ENCODE measurements around the gene CADM3. TPM values are rescaled to one million over a fixed set of nuclear protein-coding genes. Genes with fewer than 3 reads are reported as not detected.

The CADM3 gene
- polyA plus RNA-seq: 0.13 TPM

- H3K4me3 Mint-ChIP-seq: peak within 1 kb of the TSS; percentile 19 to 91 (median 55)
- peaks cover 4 to 6% (median 5%) of the 10 kb centered on the region in 3 donors for H3K4me1 Mint-ChIP-seq
- H3K27ac Mint-ChIP-seq: no peak within 1 kb of the TSS
- H3K36me3 Mint-ChIP-seq: peaks cover 6% of the 10 kb centered on the region
- H3K27me3 Mint-ChIP-seq: peaks cover 26% of the 10 kb centered on the region
- peaks cover 0 to 4% (median 0%) of the 10 kb centered on the region in 3 donors for H3K9me3 Mint-ChIP-seq
Observed at GRCh38 chr1:159171254-159171687, at the start of gene CADM3. TSS of gene CADM3 (plus strand) at chr1:159171615. CDS start at chr1:159171766, 151 bp downstream.

GRCh38 chr1:159122005-159122621, 49.3 kb upstream of the CADM3 start:
- Mint-ChIP-seq H3K27me3 (no peaks in the 10 kb centered on the region), H3K9me3 (no peaks in the 10 kb centered on the region), H3K4me1 (peaks cover 0 to 2% (median 0%) of the 10 kb centered on the region in 3 donors), H3K4me3 (no peak overlapping the region), H3K36me3 (peaks cover 5% of the 10 kb centered on the region), H3K27ac (no peak overlapping the region)

GRCh38 chr1:159123587-159123986, 47.8 kb upstream of the CADM3 start:
- Mint-ChIP-seq H3K4me3 (no peak overlapping the region), H3K27ac (no peak overlapping the region), H3K36me3 (peaks cover 2% of the 10 kb centered on the region), H3K9me3 (no peaks in the 10 kb centered on the region), H3K27me3 (no peaks in the 10 kb centered on the region), H3K4me1 (peaks cover 0 to 2% (median 0%) of the 10 kb centered on the region in 3 donors)

- Mint-ChIP-seq H3K27ac (no peak overlapping the region), H3K4me3 (no peak overlapping the region), H3K27me3 (no peaks in the 10 kb centered on the region), H3K36me3 (peaks cover 2% of the 10 kb centered on the region), H3K9me3 (no peaks in the 10 kb centered on the region), H3K4me1 (peaks cover 0 to 2% (median 0%) of the 10 kb centered on the region in 3 donors)
Observed at GRCh38 chr1:159132271-159132881, 39.0 kb upstream of the CADM3 start.

- H3K4me1 Mint-ChIP-seq: no peaks in the 10 kb centered on the region
- H3K9me3 Mint-ChIP-seq: no peaks in the 10 kb centered on the region
- peaks cover 2% of the 10 kb centered on the region for H3K27me3 Mint-ChIP-seq
- no peaks in the 10 kb centered on the region for H3K36me3 Mint-ChIP-seq
- no peak overlapping the region for H3K4me3 Mint-ChIP-seq
- no peak overlapping the region for H3K27ac Mint-ChIP-seq
Observed at GRCh38 chr1:159140474-159140873, 30.9 kb upstream of the CADM3 start.

GRCh38 chr1:159141584-159142390, 29.6 kb upstream of the CADM3 start:
- Mint-ChIP-seq H3K9me3 (no peaks in the 10 kb centered on the region), H3K36me3 (peaks cover 1% of the 10 kb centered on the region), H3K4me1 (no peaks in the 10 kb centered on the region), H3K27me3 (peaks cover 2% of the 10 kb centered on the region), H3K4me3 (no peak overlapping the region), H3K27ac (no peak overlapping the region)

GRCh38 chr1:159142391-159142663, 29.1 kb upstream of the CADM3 start:
- no peaks in the 10 kb centered on the region for H3K4me1 Mint-ChIP-seq
- H3K27ac Mint-ChIP-seq: no peak overlapping the region
- no peak overlapping the region for H3K4me3 Mint-ChIP-seq
- H3K36me3 Mint-ChIP-seq: peaks cover 1% of the 10 kb centered on the region
- H3K9me3 Mint-ChIP-seq: no peaks in the 10 kb centered on the region
- H3K27me3 Mint-ChIP-seq: peaks cover 2% of the 10 kb centered on the region

GRCh38 chr1:159142726-159143510, 28.5 kb upstream of the CADM3 start:
- no peak overlapping the region for H3K4me3 Mint-ChIP-seq
- no peak overlapping the region for H3K27ac Mint-ChIP-seq
- no peaks in the 10 kb centered on the region for H3K9me3 Mint-ChIP-seq
- H3K27me3 Mint-ChIP-seq: peaks cover 2% of the 10 kb centered on the region
- H3K4me1 Mint-ChIP-seq: no peaks in the 10 kb centered on the region
- peaks cover 1% of the 10 kb centered on the region for H3K36me3 Mint-ChIP-seq

- H3K9me3 Mint-ChIP-seq: peaks cover 0 to 1% (median 0%) of the 10 kb centered on the region in 3 donors
- H3K4me1 Mint-ChIP-seq: no peaks in the 10 kb centered on the region
- H3K4me3 Mint-ChIP-seq: no peak overlapping the region
- peaks cover 2% of the 10 kb centered on the region for H3K27me3 Mint-ChIP-seq
- no peak overlapping the region for H3K27ac Mint-ChIP-seq
- H3K36me3 Mint-ChIP-seq: peaks cover 1% of the 10 kb centered on the region
Observed at GRCh38 chr1:159144571-159144970, 26.8 kb upstream of the CADM3 start.

GRCh38 chr1:159146980-159147379, 24.4 kb upstream of the CADM3 start:
- Mint-ChIP-seq H3K36me3 (peaks cover 1% of the 10 kb centered on the region), H3K9me3 (peaks cover 0 to 1% (median 0%) of the 10 kb centered on the region in 3 donors)

GRCh38 chr1:159152031-159152430, 19.4 kb upstream of the CADM3 start:
- Mint-ChIP-seq H3K27ac (no peak overlapping the region), H3K4me1 (peaks cover 2 to 5% (median 3%) of the 10 kb centered on the region in 3 donors), H3K27me3 (no peaks in the 10 kb centered on the region), H3K9me3 (peaks cover 0 to 1% (median 0%) of the 10 kb centered on the region in 3 donors), H3K4me3 (no peak overlapping the region), H3K36me3 (peaks cover 4% of the 10 kb centered on the region)

More at GRCh38 chr1:159146980-159147379, 24.4 kb upstream of the CADM3 start:
- Mint-ChIP-seq H3K4me1 (peaks cover 0 to under 1% (median under 1%) of the 10 kb centered on the region in 3 donors), H3K4me3 (no peak overlapping the region), H3K27me3 (no peaks in the 10 kb centered on the region), H3K27ac (no peak overlapping the region)

GRCh38 chr1:159161001-159161718, 10.3 kb upstream of the CADM3 start:
- H3K36me3 Mint-ChIP-seq: peaks cover 4% of the 10 kb centered on the region
- H3K27ac Mint-ChIP-seq: no peak overlapping the region
- peaks cover 4 to 12% (median 5%) of the 10 kb centered on the region in 3 donors for H3K4me1 Mint-ChIP-seq
- no peaks in the 10 kb centered on the region for H3K9me3 Mint-ChIP-seq
- H3K4me3 Mint-ChIP-seq: peak overlapping the region in 1 of 4 donors; percentile 1
- peaks cover 2% of the 10 kb centered on the region for H3K27me3 Mint-ChIP-seq

- peaks cover 4% of the 10 kb centered on the region for H3K36me3 Mint-ChIP-seq
- H3K27me3 Mint-ChIP-seq: peaks cover 4% of the 10 kb centered on the region
- no peak overlapping the region for H3K27ac Mint-ChIP-seq
- peaks cover 5 to 12% (median 6%) of the 10 kb centered on the region in 3 donors for H3K4me1 Mint-ChIP-seq
- no peaks in the 10 kb centered on the region for H3K9me3 Mint-ChIP-seq
- H3K4me3 Mint-ChIP-seq: no peak overlapping the region
Observed at GRCh38 chr1:159161719-159162026, 9.7 kb upstream of the CADM3 start.

GRCh38 chr1:159162516-159163265, 8.7 kb upstream of the CADM3 start:
- H3K9me3 Mint-ChIP-seq: no peaks in the 10 kb centered on the region
- peaks cover 5 to 12% (median 6%) of the 10 kb centered on the region in 3 donors for H3K4me1 Mint-ChIP-seq
- H3K4me3 Mint-ChIP-seq: no peak overlapping the region
- H3K27me3 Mint-ChIP-seq: peaks cover 4% of the 10 kb centered on the region
- H3K36me3 Mint-ChIP-seq: peaks cover 3% of the 10 kb centered on the region
- H3K27ac Mint-ChIP-seq: no peak overlapping the region

Data from IgD-negative memory B cell (primary cell).